HTERT RPE-1 (cell line): ENCODE data around the gene DNAJC7.
"Not testable (repeated sequence)": the region's sequence is repeated elsewhere in the genome, so short reads cannot be mapped to it uniquely, and the experiment has no call there.

Source experiments
- in situ Hi-C: fragments of 300-500 bp; cut with MboI; formaldehyde crosslinking; loops from 4 replicates; pipeline ENCODE4 v1.14.3; 2020; ENCODE audit warnings: low sequenced_read_pairs

The DNAJC7 gene

DNA sequence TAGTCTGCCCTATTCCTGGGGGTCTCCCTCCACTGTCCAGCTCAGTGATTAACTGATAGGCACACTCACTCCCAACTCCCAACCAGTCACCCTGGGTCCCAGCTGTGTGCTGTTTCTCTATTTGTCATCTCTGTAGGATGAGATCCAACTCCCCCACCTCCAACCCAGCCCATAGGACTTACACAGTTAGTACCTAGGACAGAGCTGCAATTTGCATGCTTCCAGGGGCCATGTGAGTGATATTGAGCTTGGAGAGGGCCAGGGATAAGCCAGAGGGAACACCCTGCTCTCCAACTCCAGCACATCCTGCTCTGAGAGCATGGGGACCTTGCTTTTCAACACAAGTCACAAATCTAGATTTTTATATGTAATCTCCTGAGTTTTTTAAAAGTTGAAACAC, 24.4 kb upstream of the DNAJC7 start:
- in situ Hi-C loops: no loop called here

DNA sequence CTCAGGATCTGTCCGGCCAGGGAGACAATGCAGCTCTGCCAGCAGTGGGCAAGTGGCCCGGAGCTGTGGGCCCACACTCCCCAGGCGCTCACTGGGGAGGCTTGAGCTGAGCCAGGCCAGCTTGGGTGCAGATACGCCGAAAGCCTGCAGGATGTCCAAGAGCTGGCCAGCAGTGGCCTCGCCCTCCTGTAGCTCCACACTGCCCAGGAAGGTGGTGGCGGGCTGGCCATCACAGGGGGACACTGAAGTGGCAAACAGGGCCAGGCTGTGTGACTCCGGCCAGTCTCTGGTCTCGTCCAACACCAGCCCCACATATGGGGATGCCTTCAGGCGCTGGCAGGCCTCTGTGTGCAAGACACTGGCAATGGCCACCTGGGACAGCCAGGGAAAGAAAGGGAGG, 23.6 kb upstream of the DNAJC7 start:
- in situ Hi-C loops: no loop called here

DNA sequence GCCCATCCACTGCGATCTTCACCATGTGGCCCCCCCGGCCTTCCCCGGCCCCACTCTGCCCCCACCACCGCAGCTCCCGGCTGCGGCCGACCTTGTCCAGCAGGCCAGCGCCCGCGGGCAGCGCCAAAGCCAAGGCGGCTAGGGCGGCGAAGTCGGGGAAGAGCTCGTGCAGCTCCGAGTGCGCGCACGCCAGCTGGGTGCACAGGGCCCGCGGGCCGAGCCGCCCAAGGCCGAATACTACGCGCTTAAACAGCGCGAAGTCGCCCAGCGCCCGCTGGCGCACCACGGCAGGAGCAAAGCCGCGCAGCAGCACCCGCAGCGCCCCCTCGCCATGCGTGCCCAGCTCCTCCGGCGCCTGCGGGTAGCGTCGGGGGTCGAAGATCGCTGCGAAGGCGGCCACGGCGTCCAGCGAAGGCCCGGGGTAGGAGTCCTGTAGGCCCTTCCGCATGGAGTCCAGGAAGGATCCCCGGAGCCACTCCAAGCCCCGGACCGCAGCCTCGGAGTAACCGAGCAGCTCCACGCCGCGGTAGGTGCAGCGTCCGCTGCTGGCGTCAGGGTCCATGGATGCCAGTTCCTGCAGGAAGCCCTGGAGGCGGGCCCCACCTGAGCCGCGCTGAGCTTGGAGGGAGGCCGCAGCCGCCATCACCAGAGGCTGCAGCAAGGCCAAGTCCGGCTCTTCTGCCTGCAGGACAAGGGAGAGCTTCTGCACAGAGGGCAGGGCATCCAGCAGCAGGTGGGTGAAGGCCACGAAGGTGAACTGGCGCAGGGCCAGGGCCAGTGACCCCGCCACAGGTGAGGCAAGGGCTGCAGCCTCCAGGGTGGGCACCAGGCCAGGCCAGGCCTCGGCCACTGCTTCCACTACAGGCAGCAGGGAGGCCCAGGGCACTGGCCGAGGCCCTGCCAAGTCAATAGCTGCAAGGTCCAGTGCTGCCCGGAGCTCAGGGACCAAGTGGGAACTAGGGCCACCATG, 22.8 kb upstream of the DNAJC7 start:
- in situ Hi-C loops: no loop called here

DNA sequence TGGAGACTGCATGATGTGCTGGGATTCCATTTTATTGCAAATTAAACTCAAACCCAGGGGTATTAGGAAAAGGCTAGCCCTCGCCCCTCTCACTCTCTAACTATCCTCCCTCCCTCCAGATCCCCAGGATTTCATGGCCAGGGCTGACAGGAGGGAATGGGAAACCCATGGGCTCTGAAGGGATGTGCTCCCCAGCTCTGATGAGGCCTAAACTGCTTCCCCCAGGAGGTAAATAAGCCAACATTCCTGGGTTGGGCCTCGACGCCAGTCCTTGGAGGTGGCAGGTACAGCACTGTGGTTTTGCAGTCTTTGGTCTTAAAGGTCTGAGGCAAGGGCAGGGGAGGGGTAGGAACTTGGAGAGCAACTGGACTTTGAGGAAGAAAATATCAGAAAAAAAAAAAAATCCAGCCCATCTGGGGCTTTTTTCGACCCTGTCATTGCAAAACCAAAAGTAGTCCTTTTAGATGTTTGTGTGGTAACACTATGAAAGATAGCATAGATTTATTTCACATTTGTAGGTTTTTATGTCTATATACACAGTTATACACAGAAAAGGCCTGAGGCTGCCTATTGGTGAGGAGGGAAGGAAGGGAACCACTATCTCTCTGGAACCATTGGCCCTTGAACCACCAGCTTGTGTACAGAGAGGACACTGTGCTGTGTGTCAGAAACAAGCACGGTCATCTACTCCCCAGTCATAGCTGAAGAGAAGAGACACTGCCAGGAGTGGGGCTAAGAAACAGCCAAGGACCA, 21.2 kb upstream of the DNAJC7 start:
- in situ Hi-C loops: no loop called here

DNA sequence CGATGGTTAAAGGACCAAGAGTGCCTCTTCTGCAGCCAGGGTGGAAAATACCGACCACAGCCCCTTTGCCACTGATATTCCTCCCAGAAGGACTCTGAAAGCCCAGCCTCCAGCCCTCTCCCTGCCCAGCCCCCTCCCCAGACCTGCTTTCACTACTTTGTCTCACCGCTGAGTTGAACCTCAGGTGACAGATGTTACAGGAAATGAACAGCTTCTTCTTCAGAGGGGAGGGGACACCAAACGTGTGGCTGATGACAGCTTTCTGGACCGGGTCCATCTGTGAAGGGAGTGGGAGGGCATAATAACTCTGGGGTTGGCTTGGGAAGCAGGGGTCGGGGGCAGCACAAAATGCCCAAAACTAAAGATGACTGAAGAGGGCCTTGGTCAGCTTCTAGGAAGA, 16.8 kb upstream of the DNAJC7 start:
- in situ Hi-C loops: no loop called here

DNA sequence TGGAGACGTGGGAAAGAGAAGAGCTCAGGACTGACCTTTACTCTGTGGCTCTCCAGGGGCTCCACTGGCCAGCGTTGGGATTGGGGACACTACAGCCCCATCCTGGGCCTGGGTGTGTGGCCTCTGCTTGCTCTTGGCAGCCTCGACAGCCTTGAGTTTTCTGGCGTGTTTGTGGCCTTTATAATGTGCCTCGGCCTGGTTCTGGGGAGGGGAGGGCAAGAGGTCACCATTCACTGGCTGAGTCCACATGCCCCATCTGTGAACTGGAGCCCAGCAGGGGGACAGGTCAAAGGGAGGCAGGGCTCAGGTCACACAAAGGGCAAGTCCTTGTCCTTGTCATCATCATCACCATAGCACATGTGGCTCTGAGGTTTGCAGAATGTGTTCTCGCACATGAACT, 14.3 kb upstream of the DNAJC7 start:
- in situ Hi-C loops: no loop called here

DNA sequence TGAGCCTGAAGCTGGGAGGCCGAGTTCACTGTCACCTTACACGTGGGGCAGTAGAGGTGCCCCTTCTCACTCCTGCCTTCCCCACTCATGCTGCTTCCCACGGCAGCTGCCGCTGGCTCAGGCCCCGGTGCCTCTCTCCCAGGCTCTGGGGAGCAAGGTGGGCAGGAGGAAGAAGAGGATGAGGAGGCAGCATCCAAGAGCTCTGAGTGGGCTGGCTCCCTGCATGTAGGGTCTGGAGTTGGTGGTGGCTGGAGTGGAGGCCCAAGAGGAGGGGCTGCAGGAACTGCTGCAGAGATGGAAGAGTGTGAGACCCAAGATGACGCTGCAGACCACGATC, 11.5 kb upstream of the DNAJC7 start:
- in situ Hi-C loops: no loop called here

DNA sequence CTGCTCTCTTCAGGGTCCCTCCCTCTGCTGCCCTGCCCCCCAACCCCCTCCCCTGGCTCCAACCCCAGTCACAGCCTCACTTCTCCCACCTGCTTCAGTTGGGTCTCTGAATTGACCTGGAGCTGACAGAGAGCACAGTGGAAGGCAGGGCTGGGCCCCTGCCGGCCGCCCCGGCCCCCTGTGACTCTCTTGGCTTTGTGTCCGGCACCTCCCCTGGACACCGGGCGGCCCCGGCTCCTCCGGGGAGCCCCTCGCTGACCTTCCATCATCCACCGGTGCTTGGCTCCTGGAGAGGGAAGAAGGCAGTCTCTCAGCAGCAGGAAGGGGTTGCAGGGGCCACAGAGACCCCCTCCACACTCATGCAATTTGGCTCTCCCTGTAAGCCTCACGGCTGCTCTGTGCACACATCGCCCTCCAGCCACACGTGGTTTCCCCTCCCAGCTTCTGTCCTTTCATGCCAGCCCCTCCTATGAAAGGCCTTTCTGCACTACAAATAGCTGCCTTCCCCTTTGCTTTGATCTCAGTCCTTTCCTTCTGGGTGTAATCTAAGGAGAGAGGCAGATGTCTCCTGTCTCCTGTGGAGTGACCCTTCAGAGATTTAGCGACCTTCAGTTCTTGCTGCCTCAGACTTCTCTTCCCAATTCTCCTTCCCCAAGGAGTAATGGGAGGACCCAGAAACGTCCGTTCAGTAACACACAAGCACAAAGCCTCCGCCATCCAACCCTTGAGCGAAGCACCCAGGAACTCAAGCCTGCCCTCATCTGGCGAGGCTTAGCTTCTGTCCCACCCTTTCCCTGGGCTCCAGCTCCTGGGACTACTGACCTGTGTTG, 10.9 kb upstream of the DNAJC7 start:
- in situ Hi-C loops: no loop called here

DNA sequence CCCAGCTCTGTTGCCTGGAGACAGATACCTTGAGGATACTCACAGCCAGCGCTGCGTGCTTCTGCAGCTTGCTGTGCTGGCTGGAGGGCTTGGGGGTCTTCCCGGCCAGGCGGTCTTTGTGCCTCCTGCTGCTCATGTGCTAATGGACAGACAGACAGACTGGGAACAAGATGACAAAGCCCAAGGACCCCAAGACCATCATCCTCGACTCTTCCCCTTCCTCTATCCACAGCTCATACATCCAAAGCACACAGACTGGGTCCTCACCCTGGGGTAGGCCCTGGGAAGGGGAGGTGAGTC, 10.3 kb upstream of the DNAJC7 start:
- in situ Hi-C loops: no loop called here

DNA sequence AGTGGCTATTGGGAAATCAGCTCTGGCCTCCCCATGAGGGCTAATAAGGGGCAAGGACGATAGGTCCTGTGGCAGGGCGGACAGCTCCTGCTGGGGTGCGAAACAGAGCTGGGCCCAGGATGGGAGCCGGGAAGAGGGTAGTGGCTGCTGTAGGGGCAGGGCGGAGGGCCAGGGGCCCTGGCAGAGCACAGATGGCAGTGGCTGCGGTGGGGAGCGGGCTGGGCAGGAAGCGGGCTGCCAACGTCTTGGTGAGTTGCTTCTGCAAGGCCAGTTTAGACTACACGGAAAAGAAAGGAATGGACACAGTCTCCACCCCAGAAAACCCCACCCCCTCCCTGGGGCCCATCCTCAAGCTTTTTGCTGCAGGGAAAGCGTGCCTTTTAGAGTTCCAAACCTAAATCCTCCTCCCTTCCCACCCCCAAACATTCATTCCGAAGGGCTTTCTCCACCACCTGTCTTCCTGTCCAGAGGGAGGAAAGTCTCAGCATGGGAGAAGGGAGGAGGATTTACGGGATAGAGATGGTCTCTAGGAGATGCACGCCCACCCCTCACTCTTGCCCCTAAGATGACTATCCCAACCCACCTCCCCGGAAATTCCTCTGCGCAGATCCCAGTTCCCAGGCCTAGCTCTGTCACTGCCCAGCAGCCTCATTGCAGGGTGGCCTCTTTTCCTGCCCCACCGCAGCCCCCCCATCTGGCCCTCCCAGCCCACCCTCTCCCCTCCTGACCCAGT, 9.8 kb upstream of the DNAJC7 start:
- in situ Hi-C loops: no loop called here

DNA sequence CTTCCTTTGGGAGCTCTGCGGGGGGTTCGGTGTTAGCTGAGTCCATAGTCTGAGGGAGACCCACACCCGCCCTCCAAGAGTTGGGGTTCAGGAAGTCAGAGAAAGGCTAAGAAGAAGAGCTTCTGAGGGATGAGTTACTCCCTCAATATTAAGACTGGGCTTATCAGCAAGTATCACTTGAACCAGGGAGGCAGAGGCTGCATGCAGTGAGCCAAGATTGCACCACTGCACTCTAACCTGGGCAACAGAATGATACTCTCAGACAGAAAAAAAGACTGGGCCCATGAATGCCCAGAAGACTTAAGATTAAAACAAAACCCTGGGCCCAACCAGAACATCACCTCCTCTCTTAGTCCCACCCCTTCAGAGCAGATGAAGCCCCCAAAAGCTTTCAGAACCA, 8.7 kb upstream of the DNAJC7 start:
- in situ Hi-C loops: no loop called here

DNA sequence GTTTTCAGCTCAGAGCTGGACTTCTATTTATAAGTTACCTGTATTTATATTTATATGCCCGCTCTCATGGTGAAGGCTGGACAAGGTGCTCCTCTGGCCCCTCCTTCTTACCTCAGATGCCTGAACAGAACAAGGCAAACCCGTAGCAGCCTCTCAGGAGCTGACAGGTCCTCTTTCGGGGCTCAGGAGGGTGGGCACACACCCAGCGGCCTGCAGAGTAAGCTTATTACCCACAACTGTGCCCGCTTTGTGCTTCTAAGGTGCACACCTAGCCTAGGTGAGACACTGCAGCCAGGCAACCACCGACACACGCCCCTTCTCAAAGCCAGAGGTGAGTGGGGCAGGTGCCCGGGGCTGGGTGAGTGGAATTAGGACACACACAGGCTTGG, 7.9 kb upstream of the DNAJC7 start:
- in situ Hi-C loops: no loop called here

DNA sequence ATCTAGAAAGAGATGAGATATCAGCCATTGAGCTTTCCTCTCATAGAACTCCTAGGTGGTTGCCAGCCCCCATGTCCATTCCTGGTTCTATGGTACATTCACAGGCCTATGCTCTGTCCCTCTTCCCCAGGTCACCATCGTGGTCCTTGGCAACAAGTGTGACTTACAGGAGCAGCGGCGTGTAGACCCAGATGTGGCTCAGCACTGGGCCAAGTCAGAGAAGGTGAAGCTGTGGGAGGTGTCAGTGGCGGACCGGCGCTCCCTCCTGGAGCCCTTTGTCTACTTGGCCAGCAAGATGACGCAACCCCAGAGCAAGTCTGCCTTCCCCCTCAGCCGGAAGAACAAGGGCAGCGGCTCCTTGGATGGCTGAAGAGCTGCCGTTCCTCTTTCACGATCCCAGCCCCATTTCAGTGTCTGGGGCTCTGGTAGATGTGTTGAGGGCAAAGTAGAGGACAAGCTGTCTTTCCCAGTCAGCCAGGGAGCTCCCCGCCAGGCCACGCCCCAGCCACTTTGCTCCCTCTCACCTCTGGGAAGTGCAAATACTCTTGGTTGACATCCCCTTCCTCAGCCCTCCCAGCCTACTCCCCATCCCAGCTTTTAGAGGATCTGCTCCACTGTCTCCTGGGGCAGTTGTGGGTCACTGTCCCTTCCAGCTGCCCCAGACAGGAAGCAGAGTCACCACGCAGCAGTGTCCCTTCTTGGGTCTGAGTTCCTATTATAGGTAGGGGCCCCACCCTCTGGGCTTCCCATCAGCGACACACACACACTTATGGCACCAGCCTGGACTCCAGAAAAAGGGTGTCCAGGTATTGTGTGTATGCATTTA, 6.5 kb upstream of the DNAJC7 start:
- in situ Hi-C loops: no loop called here

DNA sequence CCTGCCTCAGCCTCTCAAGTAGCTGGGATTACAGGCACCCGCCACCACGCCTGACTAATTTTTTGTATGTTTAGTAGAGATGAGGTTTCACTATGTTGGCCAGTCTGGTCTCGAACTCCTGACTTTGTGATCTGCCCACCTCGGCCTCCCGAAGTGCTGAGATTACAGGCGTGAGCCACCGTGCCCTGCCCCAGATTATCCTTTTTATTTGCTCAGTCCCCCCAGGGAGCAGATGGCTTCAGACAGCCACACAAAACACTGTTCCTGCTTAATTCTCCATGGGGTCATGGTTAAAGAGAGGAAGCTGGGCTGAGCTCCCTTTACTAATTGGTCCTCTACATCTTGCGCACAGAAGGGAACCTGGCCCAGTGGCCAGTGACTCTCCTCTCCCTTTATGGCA, 3.6 kb upstream of the DNAJC7 start:
- in situ Hi-C loops: not testable (repeated sequence)

DNA sequence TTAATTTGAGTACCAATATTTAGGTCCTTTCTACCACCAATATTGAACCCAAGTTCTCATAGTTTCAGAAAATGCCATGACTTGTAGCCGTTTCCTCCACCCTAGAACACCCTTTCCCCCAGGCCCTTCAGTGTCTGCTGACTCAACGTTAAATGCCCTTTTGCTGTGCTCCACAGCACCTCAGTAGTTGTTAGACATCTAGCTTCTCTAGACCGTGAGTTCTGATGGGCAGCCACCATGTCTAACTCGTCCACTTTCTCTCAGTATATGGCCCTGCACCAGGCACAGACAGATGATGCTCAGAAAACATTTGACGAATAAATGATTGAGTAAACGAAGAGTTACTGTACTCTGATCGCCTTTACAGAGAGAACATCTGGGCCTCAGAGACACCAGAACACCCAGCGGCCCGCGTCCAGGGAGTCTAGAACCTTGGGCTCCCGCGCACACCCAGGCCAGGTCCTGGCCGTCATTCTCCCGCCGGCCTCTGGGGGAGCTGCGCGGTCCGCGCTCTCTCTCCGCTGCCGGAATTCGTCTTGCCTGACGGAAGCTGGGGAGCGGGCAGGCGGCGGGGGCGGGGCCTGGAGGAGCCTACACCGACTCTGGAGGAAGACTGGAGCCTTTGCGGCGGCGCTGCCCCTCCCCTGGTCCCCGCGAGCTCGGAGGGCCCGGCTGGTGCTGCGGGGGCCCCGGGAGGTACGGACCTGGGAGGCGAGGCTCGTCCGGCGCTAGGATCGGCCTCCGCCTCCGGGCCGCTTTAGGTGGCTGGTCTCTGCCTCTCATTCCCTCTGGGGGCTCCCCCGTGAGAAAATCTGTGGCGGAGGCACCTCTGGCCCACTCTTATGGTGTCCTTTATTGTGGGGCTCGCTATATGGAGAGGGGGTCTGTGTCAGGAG, 2.5 kb upstream of the DNAJC7 start, which contains the start of gene NKIRAS2:
Gene NKIRAS2, plus strand, starts transcription at position 582 of the 896 bp plus-strand sequence. CDS start 1,488 bp downstream, outside the sequence.
- in situ Hi-C loops: no loop called here

DNA sequence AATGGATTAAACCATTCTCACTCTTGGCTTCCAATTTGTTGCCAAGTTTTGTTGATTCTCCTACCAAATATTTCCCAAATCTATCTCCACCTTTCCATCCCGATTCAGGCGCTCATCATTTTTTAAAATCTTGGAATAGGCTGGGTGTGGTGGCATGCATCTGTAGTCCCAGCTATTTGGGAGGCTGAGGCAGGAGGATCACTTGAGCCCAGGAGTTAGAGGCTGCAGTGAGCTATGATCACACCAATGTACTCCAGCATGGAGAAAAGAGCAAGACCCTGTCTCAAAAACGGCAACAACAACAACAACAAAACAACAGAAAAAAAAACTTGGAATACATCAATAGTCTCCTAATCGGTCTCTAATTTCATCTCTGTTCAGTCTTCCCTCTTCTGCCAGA, 1.7 kb upstream of the DNAJC7 start:
- in situ Hi-C loops: no loop called here

DNA sequence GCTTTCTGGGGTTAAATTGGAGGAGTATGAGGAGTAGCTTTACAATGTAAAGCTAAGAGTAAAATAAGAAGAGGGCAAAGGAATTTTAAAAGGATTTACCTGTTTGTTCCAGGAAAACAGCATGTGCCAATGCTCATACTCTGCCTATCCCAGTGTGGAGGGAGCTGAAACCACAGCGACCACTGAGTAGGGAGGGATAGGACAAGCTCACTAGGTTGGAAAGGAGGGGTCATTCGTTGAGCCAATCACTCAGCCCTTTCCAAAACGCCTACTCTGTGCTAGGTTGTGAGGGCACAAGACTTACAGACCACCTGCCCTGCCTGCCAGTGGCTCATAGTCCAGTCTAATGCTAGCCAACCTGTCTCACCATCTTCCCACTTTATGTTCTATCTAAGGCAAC, 1.1 kb upstream of the DNAJC7 start:
- in situ Hi-C loops: no loop called here

DNA sequence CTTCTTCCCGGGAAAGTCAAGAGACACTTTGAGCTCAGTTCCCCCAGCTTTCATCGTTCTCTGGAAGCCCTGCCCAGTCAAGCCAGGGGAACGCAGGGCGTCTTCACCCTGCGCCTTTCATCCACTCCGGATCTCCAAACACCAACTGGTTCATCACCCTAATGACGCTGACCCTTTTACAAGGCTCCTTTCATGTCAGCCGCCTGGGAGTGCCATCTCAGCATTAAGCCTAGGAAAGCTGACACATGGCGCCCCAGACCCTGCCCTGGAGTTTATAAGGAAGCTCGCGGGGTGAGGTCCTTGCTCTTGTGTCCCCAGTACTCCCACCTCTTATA, 594 bp upstream of the DNAJC7 start:
- in situ Hi-C loops: no loop called here

DNA sequence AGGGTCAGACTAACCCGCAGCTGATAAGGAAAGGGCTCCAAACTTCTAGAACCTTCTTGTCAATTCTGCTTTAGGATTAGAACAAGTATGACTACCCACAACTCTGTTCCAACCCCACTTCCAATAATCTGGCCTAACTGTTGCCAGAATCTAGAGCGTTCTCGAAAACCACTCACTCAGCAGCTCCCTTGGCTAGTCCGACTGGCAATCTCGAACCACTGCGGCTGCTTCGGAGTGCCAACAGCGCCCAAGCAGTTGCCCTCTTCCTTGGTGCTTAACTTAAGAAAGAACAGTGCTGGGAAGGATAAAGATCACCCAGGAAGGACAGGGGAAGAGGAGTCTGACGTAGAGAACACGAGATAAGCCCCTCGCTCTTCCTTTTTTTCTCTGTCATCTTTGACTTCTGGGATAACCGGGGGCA, 818 bp downstream of the DNAJC7 start:
- in situ Hi-C loops: no loop called here
